DND-41 (cell line): ENCODE measurements around the gene ARHGAP26.

Experiments used
- ATAC-seq: fragments of 200-7000 bp; cut with Tn5 transposase; 3 replicates; pipeline ENCODE4 v1.9.1; 2021; ENCODE audit warnings: low read depth; ENCODE audit not compliant: insufficient read depth
- DNase-seq: peaks from one replicate; pipeline ENCODE4 v3.0.0-alpha.2; 2020
- H2AFZ ChIP-seq: 2 replicates; pipeline ENCODE4 v1.6.0; 2012; ENCODE audit warnings: low read depth, low read length
- H3K27ac ChIP-seq: 2 replicates; pipeline ENCODE4 v1.5.1; 2012; ENCODE audit warnings: low read length, inconsistent platforms
- H3K27me3 ChIP-seq: fragments of 200-600 bp; sonication (generic); 2 replicates; pipeline ENCODE4 v1.6.0; 2012; ENCODE audit warnings: low read length, mild to moderate bottlenecking, inconsistent platforms; ENCODE audit not compliant: insufficient read depth, poor library complexity
- H3K36me3 ChIP-seq: 2 replicates; pipeline ENCODE4 v1.5.1; 2012; ENCODE audit warnings: low read length, inconsistent platforms; ENCODE audit not compliant: insufficient read depth
- H3K4me1 ChIP-seq: 2 replicates; pipeline ENCODE4 v1.5.1; 2012; ENCODE audit warnings: mild to moderate bottlenecking, low read length; ENCODE audit not compliant: insufficient read depth
- H3K4me2 ChIP-seq: 2 replicates; pipeline ENCODE4 v1.6.0; 2012; ENCODE audit warnings: mild to moderate bottlenecking, moderate library complexity, low read length, inconsistent platforms; ENCODE audit not compliant: insufficient read depth
- H3K4me3 ChIP-seq, 2 experiments: fragments of 200-600 bp in 1 of 2; shearing (Covaris generic) in 1 of 2; 2 replicates each; pipeline ENCODE4 v1.5.1; 2012 to 2016; ENCODE audit warnings: inconsistent platforms in 2 of 2, low read length in 2 of 2, mild to moderate bottlenecking in 2 of 2, low read depth in 1 of 2, moderate library complexity in 1 of 2
- H3K79me2 ChIP-seq: 2 replicates; pipeline ENCODE4 v1.6.0; 2012; ENCODE audit warnings: low read length, inconsistent platforms; ENCODE audit not compliant: insufficient read depth
- H3K9ac ChIP-seq: 2 replicates; pipeline ENCODE4 v1.6.0; 2012; ENCODE audit warnings: low read depth, mild to moderate bottlenecking, inconsistent platforms, low read length, moderate library complexity
- H3K9me3 ChIP-seq: 2 replicates; pipeline ENCODE4 v1.5.1; 2012; ENCODE audit warnings: low read length, moderate library complexity, mild to moderate bottlenecking, inconsistent platforms; ENCODE audit not compliant: insufficient read depth, severe bottlenecking
- H4K20me1 ChIP-seq: 2 replicates; pipeline ENCODE4 v1.6.0; 2012; ENCODE audit warnings: low read length; ENCODE audit not compliant: insufficient read depth
- EZH2 ChIP-seq: IDR thresholded peaks from 3 replicates; pipeline ENCODE4 v1.6.1; 2012; ENCODE audit warnings: borderline replicate concordance, low read depth, mild to moderate bottlenecking, moderate library complexity, low read length, inconsistent platforms; ENCODE audit not compliant: severe bottlenecking
- TF ChIP-seq, protein P1 (sequence below): IDR thresholded peaks from 2 replicates; pipeline ENCODE4 v1.5.1; 2012; ENCODE audit warnings: borderline replicate concordance, low read length, moderate library complexity, mild to moderate bottlenecking; ENCODE audit not compliant: poor library complexity, severe bottlenecking; ENCODE audit errors: extremely low read depth

Gene ARHGAP26

DNA sequence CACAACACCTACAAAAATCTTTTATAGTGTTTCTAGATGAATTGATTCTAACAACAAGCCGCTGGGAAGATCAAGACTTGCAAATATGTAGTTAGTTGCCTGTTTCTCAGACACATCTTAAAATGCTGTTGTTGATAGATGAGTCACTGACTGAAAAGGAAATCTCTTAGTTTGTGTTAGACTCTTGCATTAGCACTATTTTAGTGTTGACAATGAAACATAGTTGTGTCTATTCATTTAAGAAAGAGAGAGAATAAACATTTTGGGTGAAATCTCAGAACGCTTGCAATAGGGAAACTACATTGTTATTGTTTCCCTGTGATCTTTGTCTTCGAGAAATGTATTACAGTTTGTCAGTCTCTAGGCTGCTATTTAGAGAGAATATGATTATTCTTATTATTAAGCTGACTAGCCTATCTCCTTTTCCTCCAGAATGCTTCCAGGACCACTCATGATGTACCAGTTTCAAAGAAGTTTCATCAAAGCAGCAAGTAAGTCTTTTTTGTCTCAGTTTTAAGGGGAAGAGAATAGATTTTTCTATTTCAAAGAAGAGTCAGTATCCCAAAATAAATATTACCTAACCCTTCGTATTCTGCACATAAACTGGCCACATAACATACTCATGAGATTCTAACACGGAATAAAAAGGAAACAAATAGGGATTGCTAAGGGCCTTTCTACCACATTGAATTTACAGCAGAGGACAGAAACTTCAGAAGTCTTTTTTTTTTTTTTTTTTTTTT is 285.6 kb downstream of the ARHGAP26 start:
- Histone ChIP-seq H3K9ac (no peak overlapping the region), H3K4me3 (no peak overlapping the region), H3K4me1 (no peaks in the 10 kb centered on the region)

DNA sequence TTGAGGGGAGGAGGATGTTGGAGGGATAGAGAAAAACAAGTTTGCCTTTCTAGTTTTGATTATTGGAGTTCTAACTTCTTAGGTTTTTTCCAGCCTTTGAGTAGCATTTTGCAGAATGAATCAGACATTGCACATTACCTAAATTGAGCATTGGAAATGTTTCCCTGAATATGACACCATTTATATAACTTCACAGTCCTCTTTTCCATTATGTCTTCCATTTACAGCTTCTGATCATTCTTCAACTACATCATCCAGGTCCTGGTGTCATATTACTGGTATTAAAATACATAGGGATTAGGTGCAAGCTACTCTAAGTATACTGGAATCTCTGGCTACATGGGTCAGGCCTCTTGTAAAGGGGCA is 286.1 kb downstream of the ARHGAP26 start:
- no peaks in the 10 kb centered on the region for H3K4me1 ChIP-seq
- no peaks in the 10 kb centered on the region for H3K79me2 ChIP-seq
- no peak for ATAC-seq
- H3K9me3 ChIP-seq: no peaks in the 10 kb centered on the region
- H3K27ac ChIP-seq: no peak overlapping the region
- H3K27me3 ChIP-seq: no peaks in the 10 kb centered on the region
- no peaks in the 10 kb centered on the region for H4K20me1 ChIP-seq
- H3K9ac ChIP-seq: no peak overlapping the region
- H2AFZ ChIP-seq: no peak overlapping the region
- peaks cover 33% of the 10 kb centered on the region for H3K36me3 ChIP-seq
- no peak for DNase-seq
- TF ChIP-seq, protein P1, sequence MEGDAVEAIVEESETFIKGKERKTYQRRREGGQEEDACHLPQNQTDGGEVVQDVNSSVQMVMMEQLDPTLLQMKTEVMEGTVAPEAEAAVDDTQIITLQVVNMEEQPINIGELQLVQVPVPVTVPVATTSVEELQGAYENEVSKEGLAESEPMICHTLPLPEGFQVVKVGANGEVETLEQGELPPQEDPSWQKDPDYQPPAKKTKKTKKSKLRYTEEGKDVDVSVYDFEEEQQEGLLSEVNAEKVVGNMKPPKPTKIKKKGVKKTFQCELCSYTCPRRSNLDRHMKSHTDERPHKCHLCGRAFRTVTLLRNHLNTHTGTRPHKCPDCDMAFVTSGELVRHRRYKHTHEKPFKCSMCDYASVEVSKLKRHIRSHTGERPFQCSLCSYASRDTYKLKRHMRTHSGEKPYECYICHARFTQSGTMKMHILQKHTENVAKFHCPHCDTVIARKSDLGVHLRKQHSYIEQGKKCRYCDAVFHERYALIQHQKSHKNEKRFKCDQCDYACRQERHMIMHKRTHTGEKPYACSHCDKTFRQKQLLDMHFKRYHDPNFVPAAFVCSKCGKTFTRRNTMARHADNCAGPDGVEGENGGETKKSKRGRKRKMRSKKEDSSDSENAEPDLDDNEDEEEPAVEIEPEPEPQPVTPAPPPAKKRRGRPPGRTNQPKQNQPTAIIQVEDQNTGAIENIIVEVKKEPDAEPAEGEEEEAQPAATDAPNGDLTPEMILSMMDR: no peak
- TF ChIP-seq EZH2: no peak
- H3K4me3 ChIP-seq: no peak overlapping the region
- no peak overlapping the region for H3K4me2 ChIP-seq

More for the DNA sequence above, 285.6 kb downstream of the ARHGAP26 start:
- Histone ChIP-seq H3K9me3 (no peaks in the 10 kb centered on the region), H4K20me1 (no peaks in the 10 kb centered on the region), H3K36me3 (peaks cover 33% of the 10 kb centered on the region), H3K27me3 (no peaks in the 10 kb centered on the region), H3K4me2 (no peak overlapping the region), H2AFZ (no peak overlapping the region), H3K79me2 (no peaks in the 10 kb centered on the region), H3K27ac (no peak overlapping the region)
- ATAC-seq: no peak
- TF ChIP-seq EZH2: no peak
- TF ChIP-seq, protein P1: no peak
- DNase-seq: no peak

DNA sequence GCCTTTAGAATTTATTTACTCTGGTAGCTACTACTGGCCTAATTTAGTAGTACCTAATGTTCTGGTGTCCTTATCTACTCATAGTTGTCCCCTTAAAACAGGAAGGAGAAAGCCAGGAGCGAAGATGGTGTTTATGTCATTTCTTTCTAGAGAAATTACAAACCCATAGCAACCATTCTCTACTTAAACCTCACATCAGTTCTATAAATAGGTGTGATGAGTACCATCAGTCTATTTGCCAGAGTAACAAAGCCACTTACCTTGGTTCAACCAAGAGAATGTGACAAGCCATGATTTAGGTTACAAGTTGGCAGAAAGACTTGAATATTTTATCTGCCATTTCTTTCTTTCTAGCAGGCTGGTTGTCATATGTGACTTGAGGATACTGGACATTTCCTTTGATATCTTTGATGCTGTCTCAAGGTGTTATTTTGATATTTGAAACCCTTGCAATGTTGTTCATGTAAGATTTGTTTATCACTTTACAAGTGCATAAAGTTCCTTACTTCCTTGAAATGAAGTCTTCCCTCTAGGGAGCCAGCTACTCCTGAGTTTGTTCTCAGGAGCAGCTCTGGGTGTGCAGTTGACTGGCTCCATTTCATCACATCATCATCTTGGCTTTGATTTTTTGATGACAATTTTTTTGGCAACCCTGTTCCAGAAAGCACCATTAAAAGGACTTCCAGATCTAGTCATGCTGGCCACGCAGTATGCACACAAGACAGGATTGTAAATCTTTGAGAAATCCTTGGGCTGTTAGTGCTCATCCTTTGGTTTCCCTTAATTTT is 286.8 kb downstream of the ARHGAP26 start:
- Histone ChIP-seq H3K27ac (no peak overlapping the region), H3K9ac (no peak overlapping the region), H2AFZ (no peak overlapping the region), H3K4me3 (no peak overlapping the region), H3K9me3 (no peaks in the 10 kb centered on the region), H3K79me2 (no peaks in the 10 kb centered on the region), H3K36me3 (peaks cover 33% of the 10 kb centered on the region), H3K4me2 (no peak overlapping the region), H3K27me3 (no peaks in the 10 kb centered on the region), H4K20me1 (no peaks in the 10 kb centered on the region), H3K4me1 (no peaks in the 10 kb centered on the region)
- ATAC-seq (no peak), DNase-seq (no peak)
- TF ChIP-seq, protein P1: no peak
- no peak for TF ChIP-seq EZH2
